Measurements from ENCODE around the gene PYCR2. TPM values are rescaled to one million over a fixed set of nuclear protein-coding genes. Genes with fewer than 3 reads are reported as not detected.

PYCR2 gene
- total RNA-seq, 1 experiment from 2014 or later: 173 TPM

GRCh38 chr1:225885336-225885735 is 38.7 kb downstream of the PYCR2 start:
- DNase-seq (ENCODE audit: unreplicated experiment): no peak
- Mint-ChIP-seq H3K27me3 (ENCODE audit: insufficient read depth, unreplicated experiment) (no peaks in the 10 kb centered on the region), H3K9me3 (ENCODE audit: unreplicated experiment) (no peaks in the 10 kb centered on the region), H3K4me1 (ENCODE audit: insufficient read depth, unreplicated experiment) (peaks cover 25% of the 10 kb centered on the region), H3K27ac (ENCODE audit: low read depth, unreplicated experiment) (no peak overlapping the region), H3K36me3 (ENCODE audit: insufficient read depth, unreplicated experiment) (no peaks in the 10 kb centered on the region), H3K4me3 (ENCODE audit: unreplicated experiment) (no peak overlapping the region)
- POLR2A ChIA-PET: interaction anchor here (0.9 to 8.6 kb wide), 4 partner anchors 9 to 48 kb away, joined by 4 to 263 read pairs (median 4); partner anchors contain the start of gene PYCR2
- intact Hi-C loops (cut with micrococcal nuclease): no loop called here
- BruUV-seq (replicated peaks): no TSS peak
- TF ChIP-seq CTCF (IDR thresholded peaks at IDR 0.05; ENCODE audit: unreplicated experiment): no peak
- CTCF ChIA-PET: interaction anchor here (0.6 to 3.0 kb wide), 7 partner anchors 28 to 410 kb away, joined by 3 to 12 read pairs (median 3); no protein-coding TSS in a partner anchor

GRCh38 chr1:225883616-225884265 is 40.3 kb downstream of the PYCR2 start:
- no peak for TF ChIP-seq CTCF (IDR thresholded peaks at IDR 0.05; ENCODE audit: unreplicated experiment)
- Mint-ChIP-seq H3K27me3 (ENCODE audit: insufficient read depth, unreplicated experiment) (no peaks in the 10 kb centered on the region), H3K4me1 (ENCODE audit: insufficient read depth, unreplicated experiment) (peaks cover 39% of the 10 kb centered on the region), H3K27ac (ENCODE audit: low read depth, unreplicated experiment) (peak overlapping the region; percentile 82), H3K9me3 (ENCODE audit: unreplicated experiment) (no peaks in the 10 kb centered on the region), H3K4me3 (ENCODE audit: unreplicated experiment) (peak overlapping the region; percentile 91), H3K36me3 (ENCODE audit: insufficient read depth, unreplicated experiment) (no peaks in the 10 kb centered on the region)
- POLR2A ChIA-PET: interaction anchor here (0.6 to 8.6 kb wide), 20 partner anchors 8 to 526 kb away, joined by 3 to 263 read pairs (median 8); partner anchors contain the start of genes EPHX1, PYCR2 and SRP9
- no TSS peak for BruUV-seq (replicated peaks)
- intact Hi-C loops (cut with micrococcal nuclease): loop anchor here (2.0 kb wide), 2 partner anchors 41 to 73 kb away; partner anchors contain the start of genes EPHX1 and PYCR2
- CTCF ChIA-PET: interaction anchor here (0.6 to 6.7 kb wide), 21 partner anchors 14 to 486 kb away, joined by 3 to 43 read pairs (median 4); partner anchors contain the start of genes EPHX1, PYCR2 and SRP9
- DNase-seq (ENCODE audit: unreplicated experiment): no peak

- Mint-ChIP-seq H3K4me3 (ENCODE audit: unreplicated experiment) (peak overlapping the region; percentile 91), H3K36me3 (ENCODE audit: insufficient read depth, unreplicated experiment) (no peaks in the 10 kb centered on the region), H3K9me3 (ENCODE audit: unreplicated experiment) (no peaks in the 10 kb centered on the region), H3K4me1 (ENCODE audit: insufficient read depth, unreplicated experiment) (peaks cover 43% of the 10 kb centered on the region), H3K27ac (ENCODE audit: low read depth, unreplicated experiment) (peak overlapping the region; percentile 82), H3K27me3 (ENCODE audit: insufficient read depth, unreplicated experiment) (no peaks in the 10 kb centered on the region)
- intact Hi-C loops (cut with micrococcal nuclease): loop anchor here (1.0 to 2.0 kb wide), 4 partner anchors 42 to 106 kb away; partner anchors contain the start of genes EPHX1, PYCR2 and SRP9
- ChIA-PET CTCF (interaction anchor here (0.6 to 6.7 kb wide), 43 partner anchors 11 to 537 kb away, joined by 3 to 43 read pairs (median 4); partner anchors contain the start of genes EPHX1, LEFTY2, PYCR2 and SRP9), POLR2A (interaction anchor here (0.6 to 8.6 kb wide), 54 partner anchors 8 to 1885 kb away, joined by 3 to 263 read pairs (median 4); partner anchors contain the start of genes ENAH, EPHX1, H3-3A and LBR)
- TF ChIP-seq CTCF (IDR thresholded peaks at IDR 0.05; ENCODE audit: unreplicated experiment): no peak
- DNase-seq (ENCODE audit: unreplicated experiment): peak; percentile 70
- BruUV-seq (replicated peaks): no TSS peak
Observed at GRCh38 chr1:225882694-225883615, 41.1 kb downstream of the PYCR2 start.

All from MCF 10A (cell line).